PC-9 (cell line): ENCODE results near the gene MRPL14. TPM values are rescaled to one million over a fixed set of nuclear protein-coding genes. Genes with fewer than 3 reads are reported as not detected.

Source experiments
- BruUV-seq: library from RNA; stranded (reverse); fragments of 400-500 nt; replicated peaks from 2 replicates; lab custom pipeline; 2021; lab: Mats Ljungman, UMichigan
- CTCF ChIA-PET: fragments of 300-600 bp; sonication (Branson Sonifier 250); formaldehyde crosslinking; loops from one replicate; lab custom pipeline; 2022; ENCODE audit warnings: antibody characterized with exemption; lab: Charles Lee
- POLR2A ChIA-PET: fragments of 300-600 bp; sonication (Branson Sonifier 250); formaldehyde crosslinking; loops from one replicate; lab custom pipeline; 2022; ENCODE audit warnings: antibody characterized with exemption; ENCODE audit not compliant: unreplicated experiment; lab: Charles Lee
- DNase-seq, 2 experiments: peaks; one replicate each; pipeline versions ENCODE4 v3.0.0 to v3.0.0-alpha.2; 2015 to 2022; ENCODE audit warnings: mixed read lengths in 1 of 2
- H2AFZ ChIP-seq: fragments of 200-600 bp; sonication (generic); 2 replicates; pipeline ENCODE4 v1.8.1; 2017; ENCODE audit warnings: antibody characterized with exemption
- H3F3A ChIP-seq: fragments of 200-600 bp; sonication (generic); 2 replicates; pipeline ENCODE4 v1.8.1; 2017; ENCODE audit warnings: antibody characterized with exemption, mild to moderate bottlenecking, low read depth; ENCODE audit not compliant: insufficient read depth
- H3K27ac ChIP-seq: fragments of 200-600 bp; sonication (generic); 2 replicates; pipeline ENCODE4 v1.6.1; 2016; ENCODE audit warnings: mixed run types
- H3K27me3 ChIP-seq: fragments of 200-600 bp; sonication (generic); 2 replicates; pipeline ENCODE4 v1.6.1; 2016; ENCODE audit warnings: low read depth, mixed run types; ENCODE audit not compliant: insufficient read depth
- H3K36me3 ChIP-seq: fragments of 200-600 bp; sonication (generic); 2 replicates; pipeline ENCODE4 v1.6.1; 2016; ENCODE audit warnings: low read depth, mixed run types
- H3K4me1 ChIP-seq: fragments of 200-600 bp; sonication (generic); replicated peaks from 2 replicates; pipeline ENCODE4 v1.6.1; 2016; ENCODE audit warnings: mixed run types; ENCODE audit not compliant: insufficient read depth
- H3K4me2 ChIP-seq: fragments of 200-600 bp; sonication (generic); 2 replicates; pipeline ENCODE4 v1.6.1; 2017; ENCODE audit warnings: mixed run types
- H3K4me3 ChIP-seq: fragments of 200-600 bp; sonication (generic); 2 replicates; pipeline ENCODE4 v1.6.1; 2016; ENCODE audit warnings: mixed run types
- H3K79me2 ChIP-seq: fragments of 200-600 bp; sonication (generic); 2 replicates; pipeline ENCODE4 v1.6.1; 2017; ENCODE audit warnings: low read depth, mixed run types
- H3K9me2 ChIP-seq: fragments of 200-600 bp; sonication (generic); 2 replicates; pipeline ENCODE4 v1.8.1; 2017; ENCODE audit warnings: mild to moderate bottlenecking; ENCODE audit not compliant: insufficient read depth
- H3K9me3 ChIP-seq: fragments of 200-600 bp; sonication (generic); 2 replicates; pipeline ENCODE4 v1.8.1; 2016; ENCODE audit warnings: low read depth; ENCODE audit not compliant: insufficient read depth
- H4K20me1 ChIP-seq: fragments of 200-600 bp; sonication (generic); 2 replicates; pipeline ENCODE4 v1.8.1; 2017; ENCODE audit not compliant: insufficient read depth
- EZH2 ChIP-seq: fragments of 200-600 bp; sonication (generic); IDR thresholded peaks from 2 replicates; pipeline ENCODE4 v1.8.0; 2017; ENCODE audit warnings: antibody characterized with exemption, low read depth
- intact Hi-C: fragments of 100-400 bp; cut with micrococcal nuclease; formaldehyde crosslinking; loops from one replicate; pipeline ENCODE4 v1.10.0; 2022; ENCODE audit not compliant: unreplicated experiment
- total RNA-seq: library from RNA; stranded (reverse); gene quantifications from 2 replicates; pipeline ENCODE4 v1.2.3, GENCODE V29; 2021
- TF ChIP-seq, protein P1 (sequence below): fragments of 200-600 bp; sonication (generic); conservative IDR thresholded peaks from 2 replicates; pipeline ENCODE4 v1.6.1; 2017; ENCODE audit warnings: mixed run types, antibody characterized with exemption, mild to moderate bottlenecking, moderate library complexity

Gene MRPL14
- total RNA-seq, 1 experiment from 2014 or later = 96.3 TPM

DNA sequence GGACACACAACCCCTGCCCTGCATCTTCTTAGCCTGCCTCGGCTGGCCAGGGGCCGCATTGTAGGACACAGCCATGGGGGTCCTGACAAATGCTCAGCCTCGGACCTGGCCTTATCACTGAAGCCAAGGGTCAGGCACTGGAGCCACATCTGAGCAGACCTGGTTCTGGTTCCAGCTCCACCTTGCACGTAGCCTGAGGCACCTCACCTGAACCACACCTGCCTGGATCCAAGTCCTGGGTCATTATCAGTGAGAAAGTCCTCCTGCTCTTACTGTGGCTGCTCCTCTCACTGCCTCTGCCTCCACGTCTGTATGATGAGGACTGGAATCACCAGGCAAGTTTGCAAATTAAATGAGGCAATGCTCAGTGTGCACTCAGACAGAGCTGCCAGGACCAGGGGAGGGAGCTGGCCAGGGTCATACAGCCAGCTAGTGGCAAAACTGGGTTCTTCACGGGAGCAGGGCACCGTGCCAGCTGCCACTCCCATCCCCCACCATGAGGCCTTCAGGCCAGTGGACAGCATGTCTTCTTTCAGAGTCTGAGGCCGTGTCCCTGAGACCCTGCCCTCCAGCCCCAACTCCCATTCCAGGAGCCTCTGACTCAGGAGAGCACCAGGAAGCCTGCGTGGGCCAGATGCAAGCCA is 40.2 kb downstream of the MRPL14 start:
- H3K9me3 ChIP-seq = no peaks in the 10 kb centered on the region
- H3K27me3 ChIP-seq = no peaks in the 10 kb centered on the region
- H3K9me2 ChIP-seq = no peaks in the 10 kb centered on the region
- no peak overlapping the region for H3K4me2 ChIP-seq
- TF ChIP-seq, protein P1, sequence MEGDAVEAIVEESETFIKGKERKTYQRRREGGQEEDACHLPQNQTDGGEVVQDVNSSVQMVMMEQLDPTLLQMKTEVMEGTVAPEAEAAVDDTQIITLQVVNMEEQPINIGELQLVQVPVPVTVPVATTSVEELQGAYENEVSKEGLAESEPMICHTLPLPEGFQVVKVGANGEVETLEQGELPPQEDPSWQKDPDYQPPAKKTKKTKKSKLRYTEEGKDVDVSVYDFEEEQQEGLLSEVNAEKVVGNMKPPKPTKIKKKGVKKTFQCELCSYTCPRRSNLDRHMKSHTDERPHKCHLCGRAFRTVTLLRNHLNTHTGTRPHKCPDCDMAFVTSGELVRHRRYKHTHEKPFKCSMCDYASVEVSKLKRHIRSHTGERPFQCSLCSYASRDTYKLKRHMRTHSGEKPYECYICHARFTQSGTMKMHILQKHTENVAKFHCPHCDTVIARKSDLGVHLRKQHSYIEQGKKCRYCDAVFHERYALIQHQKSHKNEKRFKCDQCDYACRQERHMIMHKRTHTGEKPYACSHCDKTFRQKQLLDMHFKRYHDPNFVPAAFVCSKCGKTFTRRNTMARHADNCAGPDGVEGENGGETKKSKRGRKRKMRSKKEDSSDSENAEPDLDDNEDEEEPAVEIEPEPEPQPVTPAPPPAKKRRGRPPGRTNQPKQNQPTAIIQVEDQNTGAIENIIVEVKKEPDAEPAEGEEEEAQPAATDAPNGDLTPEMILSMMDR = no peak
- TF ChIP-seq EZH2 = no peak
- BruUV-seq = no TSS peak
- ChIA-PET CTCF (interaction anchor here (0.5 kb wide), 1 partner anchor 59 kb away, joined by 4 read pairs; no protein-coding TSS in a partner anchor), POLR2A (interaction anchor here (0.6 kb wide), 2 partner anchors 82 to 86 kb away, joined by 5 read pairs; no protein-coding TSS in a partner anchor)
- DNase-seq = peak in 1 of 2 experiments; percentile 58
- no peaks in the 10 kb centered on the region for H3K79me2 ChIP-seq
- no peaks in the 10 kb centered on the region for H3K36me3 ChIP-seq
- peaks cover 6% of the 10 kb centered on the region; the same call in 1 of the 2 replicates for H4K20me1 ChIP-seq
- H3K27ac ChIP-seq = no peak overlapping the region
- H3K4me3 ChIP-seq = no peak overlapping the region
- H2AFZ ChIP-seq = no peak overlapping the region
- H3F3A ChIP-seq = peaks cover 8% of the 10 kb centered on the region
- peaks cover 13% of the 10 kb centered on the region; the same call in 1 of the 2 replicates for H3K4me1 ChIP-seq
- intact Hi-C loops = no loop called here

DNA sequence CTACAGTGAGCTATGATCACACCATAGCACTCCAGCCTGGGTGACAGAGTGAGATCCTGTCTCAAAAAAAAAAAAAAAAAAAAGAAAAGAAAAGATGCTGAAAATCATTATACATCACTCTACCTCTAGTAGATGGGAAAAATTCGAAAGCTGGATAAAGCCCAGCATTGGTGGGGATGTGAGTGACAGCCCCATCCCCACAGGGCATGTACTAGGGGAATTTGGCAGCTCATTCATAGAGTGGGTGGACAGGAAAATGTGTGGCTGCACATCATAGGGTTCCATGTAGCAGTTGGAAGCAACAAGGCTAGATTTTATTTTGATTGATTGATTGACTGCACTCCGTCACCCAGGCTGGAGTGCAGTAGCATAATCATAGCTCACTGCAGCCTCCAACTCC is 42.0 kb downstream of the MRPL14 start:
- Histone ChIP-seq H3K79me2 (no peaks in the 10 kb centered on the region), H3K36me3 (no peaks in the 10 kb centered on the region), H3K27me3 (no peaks in the 10 kb centered on the region), H2AFZ (no peak overlapping the region), H3K4me2 (no peak overlapping the region), H3K4me3 (no peak overlapping the region), H4K20me1 (0 out of 2 replicates have a peak, but pooled peaks cover 6% of the 10 kb centered on the region), H3K9me3 (no peaks in the 10 kb centered on the region), H3K9me2 (no peaks in the 10 kb centered on the region), H3K27ac (no peak overlapping the region), H3K4me1 (peaks cover 13% of the 10 kb centered on the region; the same call in 1 of the 2 replicates), H3F3A (peaks cover 8% of the 10 kb centered on the region)
- TF ChIP-seq EZH2 = no peak
- TF ChIP-seq, protein P1 = no peak
- POLR2A ChIA-PET = interaction anchor here (0.6 to 0.7 kb wide), 3 partner anchors 87 to 1025 kb away, joined by 3 to 26 read pairs (median 11); no protein-coding TSS in a partner anchor
- BruUV-seq = no TSS peak
- no peak for DNase-seq
- CTCF ChIA-PET = interaction anchor here (0.6 kb wide), 1 partner anchor 12 kb away, joined by 4 read pairs; no protein-coding TSS in a partner anchor
- intact Hi-C loops = no loop called here

DNA sequence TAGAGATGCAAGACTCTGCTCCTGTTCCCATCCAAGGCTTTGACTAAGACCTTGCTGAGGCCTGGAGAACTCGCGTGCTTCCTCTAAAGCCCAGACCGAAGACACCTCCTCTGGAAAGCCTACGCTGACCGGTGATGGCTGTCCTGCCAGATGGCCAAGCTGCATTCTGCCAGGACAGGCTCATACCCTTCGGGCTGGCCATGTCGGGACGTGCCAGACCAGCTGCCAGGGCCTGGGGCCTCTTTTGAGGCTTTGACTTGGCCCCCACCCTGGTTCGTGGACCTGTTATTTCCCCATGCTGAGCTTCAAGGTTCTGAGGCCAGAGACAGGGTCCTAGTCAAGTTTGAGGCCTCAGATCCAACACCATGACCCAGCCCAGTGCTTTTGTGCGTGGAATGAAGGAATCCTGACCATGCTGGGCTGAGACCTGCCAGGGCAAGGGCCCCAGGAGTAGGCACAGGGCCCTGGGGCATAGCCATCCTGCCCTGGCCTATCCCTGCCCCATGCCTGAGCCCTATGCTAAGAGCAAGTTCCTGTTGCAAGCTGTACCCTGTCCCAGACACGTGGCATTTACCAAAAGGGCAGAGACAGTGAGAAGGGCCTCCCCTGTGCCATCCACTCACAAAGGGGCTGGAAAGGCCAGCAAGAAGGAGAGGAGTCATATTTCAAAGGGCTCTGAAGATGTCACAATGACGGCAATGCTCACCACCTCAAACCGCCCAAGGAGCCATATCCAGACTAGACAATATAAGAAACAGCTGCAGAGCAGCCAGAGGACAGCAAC is 42.8 kb downstream of the MRPL14 start:
- no peak overlapping the region for H3K4me3 ChIP-seq
- no peaks in the 10 kb centered on the region for H3K9me3 ChIP-seq
- H2AFZ ChIP-seq = no peak overlapping the region
- BruUV-seq = no TSS peak
- intact Hi-C loops = no loop called here
- POLR2A ChIA-PET = interaction anchor here (0.6 to 0.7 kb wide), 2 partner anchors 86 to 331 kb away, joined by 11 to 26 read pairs; no protein-coding TSS in a partner anchor
- peaks cover 16% of the 10 kb centered on the region for H3F3A ChIP-seq
- no peak for DNase-seq
- no peaks in the 10 kb centered on the region for H3K27me3 ChIP-seq
- no peaks in the 10 kb centered on the region for H3K36me3 ChIP-seq
- H3K79me2 ChIP-seq = no peaks in the 10 kb centered on the region
- no peak overlapping the region for H3K4me2 ChIP-seq
- no peaks in the 10 kb centered on the region for H3K9me2 ChIP-seq
- no peak for TF ChIP-seq EZH2
- TF ChIP-seq, protein P1 = no peak
- CTCF ChIA-PET = no interaction called here
- H3K27ac ChIP-seq = no peak overlapping the region
- H3K4me1 ChIP-seq = peaks cover 14% of the 10 kb centered on the region
- 0 out of 2 replicates have a peak, but pooled peaks cover 6% of the 10 kb centered on the region for H4K20me1 ChIP-seq
